H1 (cell line): ENCODE measurements around the gene CRTC1. TPM values are rescaled to one million over a fixed set of nuclear protein-coding genes. Genes with fewer than 3 reads are reported as not detected.
A peak's percentile ranks its signal among the peaks of the same experiment; 100 is the strongest.

Experiments
- CTCF ChIA-PET: fragments of 300-600 bp; sonication (Branson Sonifier 250); formaldehyde crosslinking; loops from one replicate; lab custom pipeline; 2021; ENCODE audit not compliant: partially characterized antibody; lab: Charles Lee
- POLR2A ChIA-PET: fragments of 300-600 bp; sonication (Branson Sonifier 250); formaldehyde crosslinking; loops from one replicate; lab custom pipeline; 2021; ENCODE audit warnings: inconsistent platforms; ENCODE audit not compliant: partially characterized antibody; lab: Charles Lee
- DNase-seq, 2 experiments: peaks; one replicate each; pipeline versions ENCODE4 v3.0.0 to v3.0.0-alpha.2; 2010 to 2022; ENCODE audit warnings: low spot score in 2 of 2, low read depth in 1 of 2, mixed read lengths in 1 of 2
- FAIRE-seq: peaks from 2 replicates; lab custom pipeline; 2011; peaks lifted over from hg19 to GRCh38; lab: Jason Lieb, UNC
- H2AFZ ChIP-seq: 2 replicates; pipeline ENCODE4 v1.8.1; 2012; ENCODE audit warnings: low read length, inconsistent platforms
- H2AK5ac ChIP-seq: 2 replicates; pipeline ENCODE4 v1.6.1; 2013; ENCODE audit warnings: low read depth, low read length
- H2BK120ac ChIP-seq: replicated peaks from 2 replicates; pipeline ENCODE3; 2013; ENCODE audit warnings: low read depth, low read length, inconsistent platforms
- H2BK12ac ChIP-seq: 2 replicates; pipeline ENCODE4 v1.6.1; 2013; ENCODE audit warnings: low read depth, low read length
- H2BK15ac ChIP-seq: 2 replicates; pipeline ENCODE4 v1.6.1; 2013; ENCODE audit warnings: low read length
- H2BK20ac ChIP-seq: 2 replicates; pipeline ENCODE4 v1.6.1; 2013; ENCODE audit warnings: low read length
- H2BK5ac ChIP-seq: 2 replicates; pipeline ENCODE4 v1.6.1; 2013; ENCODE audit warnings: low read depth, low read length
- H3K14ac ChIP-seq: 2 replicates; pipeline ENCODE4 v1.6.1; 2013; ENCODE audit warnings: inconsistent platforms; ENCODE audit not compliant: insufficient read length
- H3K18ac ChIP-seq: 2 replicates; pipeline ENCODE4 v1.6.1; 2013; ENCODE audit warnings: low read length; ENCODE audit errors: extremely low read depth
- H3K23ac ChIP-seq: 2 replicates; pipeline ENCODE4 v1.6.1; 2013; ENCODE audit warnings: inconsistent platforms; ENCODE audit not compliant: insufficient read length
- H3K23me2 ChIP-seq: 2 replicates; pipeline ENCODE4 v1.6.1; 2013; ENCODE audit warnings: low read depth, low read length
- H3K27ac ChIP-seq: 2 replicates; pipeline ENCODE4 v1.6.1; 2011; ENCODE audit warnings: low read depth, low read length, inconsistent platforms
- H3K27me3 ChIP-seq, 4 experiments: replicated peaks in 1 of 4; 1 replicate in 1 of 4; 2 replicates in 3 of 4; pipeline versions ENCODE4 v1.6.1 to v1.8.1; 2011 to 2013; ENCODE audit warnings: low read length in 3 of 4, mild to moderate bottlenecking in 3 of 4, inconsistent platforms in 2 of 4, mixed read lengths in 2 of 4, moderate library complexity in 1 of 4; ENCODE audit not compliant: control insufficient read depth in 3 of 4, insufficient read depth in 3 of 4; ENCODE audit errors: extremely low read depth in 1 of 4
- H3K36me3 ChIP-seq, 4 experiments: 2 replicates each; pipeline versions ENCODE4 v1.6.1 to v1.8.1; 2011 to 2013; ENCODE audit warnings: mild to moderate bottlenecking in 4 of 4, low read length in 3 of 4, moderate library complexity in 2 of 4, control low read depth in 1 of 4, inconsistent platforms in 1 of 4; ENCODE audit not compliant: insufficient read depth in 4 of 4, control insufficient read depth in 2 of 4
- H3K4ac ChIP-seq: replicated peaks from 2 replicates; pipeline ENCODE3; 2013; ENCODE audit warnings: low read length, low read depth, mixed read lengths, inconsistent platforms; ENCODE audit not compliant: insufficient read length
- H3K4me1 ChIP-seq, 4 experiments: replicated peaks in 1 of 4; 1 replicate in 1 of 4; 2 replicates in 3 of 4; pipeline versions ENCODE4 v1.6.1 to v1.8.1; 2011 to 2013; ENCODE audit warnings: low read length in 3 of 4, inconsistent platforms in 2 of 4, mixed read lengths in 1 of 4; ENCODE audit not compliant: insufficient read depth in 4 of 4, control insufficient read depth in 3 of 4
- H3K4me2 ChIP-seq, 2 experiments: 2 replicates each; pipeline versions ENCODE4 v1.6.1 to v1.8.1; 2011 to 2013; ENCODE audit warnings: low read depth in 2 of 2, low read length in 2 of 2, control low read depth in 1 of 2, inconsistent platforms in 1 of 2, mild to moderate bottlenecking in 1 of 2; ENCODE audit not compliant: insufficient read depth in 1 of 2
- H3K4me3 ChIP-seq, 4 experiments: fragments of 200-600, 300-600 bp in 1 of 4; sonication (generic), shearing (Covaris generic), sonication (Bioruptor Twin) in 1 of 4; 2 replicates each; pipeline versions ENCODE4 v1.5.1 to v1.8.1; 2011 to 2016; ENCODE audit warnings: low read length in 4 of 4, low read depth in 3 of 4, control low read depth in 2 of 4, inconsistent platforms in 2 of 4, mild to moderate bottlenecking in 2 of 4, mixed read lengths in 1 of 4, moderate library complexity in 1 of 4; ENCODE audit not compliant: insufficient read depth in 2 of 4; ENCODE audit errors: extremely low read depth in 1 of 4
- H3K56ac ChIP-seq: replicated peaks from 2 replicates; pipeline ENCODE3; 2013; ENCODE audit warnings: low read depth, mild to moderate bottlenecking, mixed read lengths, low read length, inconsistent platforms; ENCODE audit not compliant: insufficient read length
- H3K79me1 ChIP-seq: 2 replicates; pipeline ENCODE4 v1.6.1; 2013; ENCODE audit warnings: low read depth, low read length, control low read depth
- H3K79me2 ChIP-seq, 2 experiments: 2 replicates each; pipeline versions ENCODE4 v1.6.1 to v1.8.1; 2012 to 2013; ENCODE audit warnings: low read length in 2 of 2, mild to moderate bottlenecking in 2 of 2, inconsistent platforms in 1 of 2; ENCODE audit not compliant: insufficient read depth in 2 of 2, control insufficient read depth in 1 of 2
- H3K9ac ChIP-seq, 4 experiments: replicated peaks in 1 of 4; 1 replicate in 1 of 4; 2 replicates in 3 of 4; pipeline versions ENCODE4 v1.6.1 to v1.8.1; 2011 to 2013; ENCODE audit warnings: low read depth in 3 of 4, low read length in 3 of 4, control low read depth in 2 of 4, mild to moderate bottlenecking in 2 of 4, moderate library complexity in 2 of 4, inconsistent platforms in 1 of 4; ENCODE audit errors: extremely low read depth in 1 of 4
- H3K9me3 ChIP-seq, 2 experiments: 2 replicates each; pipeline versions ENCODE4 v1.6.1 to v1.8.1; 2012 to 2013; ENCODE audit warnings: mild to moderate bottlenecking in 2 of 2, moderate library complexity in 2 of 2, control low read depth in 1 of 2, inconsistent platforms in 1 of 2, low read depth in 1 of 2, low read length in 1 of 2, mixed read lengths in 1 of 2; ENCODE audit not compliant: insufficient read depth in 2 of 2
- H4K20me1 ChIP-seq, 2 experiments: replicated peaks in 1 of 2; 2 replicates each; pipeline versions ENCODE3 to v1.8.1; 2011 to 2013; ENCODE audit warnings: inconsistent platforms in 2 of 2, low read length in 2 of 2, mild to moderate bottlenecking in 1 of 2; ENCODE audit not compliant: insufficient read depth in 2 of 2, control insufficient read depth in 1 of 2
- H4K5ac ChIP-seq: 2 replicates; pipeline ENCODE4 v1.6.1; 2013; ENCODE audit warnings: low read length, low read depth, mixed read lengths, inconsistent platforms; ENCODE audit not compliant: insufficient read length
- H4K8ac ChIP-seq: 2 replicates; pipeline ENCODE4 v1.8.0; 2013; ENCODE audit warnings: mild to moderate bottlenecking, moderate library complexity, low read length, inconsistent platforms; ENCODE audit not compliant: insufficient read depth; ENCODE audit errors: extremely low read depth
- H4K91ac ChIP-seq: replicated peaks from 2 replicates; pipeline ENCODE3; 2013; ENCODE audit warnings: low read length, mixed read lengths, inconsistent platforms; ENCODE audit not compliant: insufficient read length
- HDAC2 ChIP-seq, 2 experiments: fragments of 300-600 bp in 1 of 2; sonication (generic) in 1 of 2; IDR thresholded peaks; 2 replicates each; pipeline ENCODE4 v1.6.1; 2011 to 2012; ENCODE audit warnings: low read depth in 2 of 2, low read length in 2 of 2, mild to moderate bottlenecking in 2 of 2, moderate library complexity in 2 of 2, borderline replicate concordance in 1 of 2, inconsistent platforms in 1 of 2
- KDM1A ChIP-seq: fragments of 200-600, 300-600 bp; sonication (generic); IDR thresholded peaks from 2 replicates; pipeline ENCODE4 v1.7.1; 2016; ENCODE audit warnings: mild to moderate bottlenecking, low read length, borderline replicate concordance
- POLR2A ChIP-seq, 2 experiments: IDR thresholded peaks; 1 replicate in 1 of 2; 2 replicates in 1 of 2; pipeline ENCODE4 v1.6.1; 2011; ENCODE audit warnings: low read depth in 2 of 2, low read length in 2 of 2, mild to moderate bottlenecking in 2 of 2; ENCODE audit errors: control extremely low read depth in 1 of 2
- POLR2AphosphoS5 ChIP-seq: IDR thresholded peaks from 2 replicates; pipeline ENCODE4 v1.6.1; 2011; ENCODE audit warnings: low read depth, low read length
- RFX5 ChIP-seq: IDR thresholded peaks from 2 replicates; pipeline ENCODE4 v1.6.1; 2011; ENCODE audit warnings: low read depth, low read length, improper control_type of control experiment, borderline replicate concordance
- TCF12 ChIP-seq: IDR thresholded peaks from 2 replicates; pipeline ENCODE4 v1.6.1; 2011; ENCODE audit warnings: low read depth, mild to moderate bottlenecking, low read length
- TEAD4 ChIP-seq: IDR thresholded peaks from 2 replicates; pipeline ENCODE4 v1.6.1; 2012; ENCODE audit warnings: low read depth, low read length, inconsistent platforms, mixed read lengths
- WGBS, 2 experiments: shearing (Covaris generic) in 1 of 2; methylation state at CpG; one replicate each; pipeline versions ENCODE4 v1.1.6 to v1.1.7; 2013 to 2015; ENCODE audit warnings: low lambda C conversion rate in 2 of 2, mixed read lengths in 2 of 2, inconsistent platforms in 1 of 2, low coverage in 1 of 2, missing lambda C conversion rate in 1 of 2; ENCODE audit not compliant: insufficient replicate concordance in 2 of 2, insufficient coverage in 1 of 2, insufficient read length in 1 of 2; ENCODE audit errors: extremely low coverage in 1 of 2, missing lambda C conversion rate in 1 of 2; 5-methylcytosine and 5-hydroxymethylcytosine counted together
- polyA plus RNA-seq, 7 experiments: library from polyadenylated mRNA; depleted of rRNA in 3 of 7; stranded (reverse) in 5 of 7; unstranded in 2 of 7; fragments of >200 nt in 5 of 7; fragments of 200-250 nt in 2 of 7; gene quantifications; 1 replicate in 5 of 7; 2 replicates in 1 of 7; 4 replicates in 1 of 7; pipeline versions ENCODE4 v1.2.1 to v1.2.3, GENCODE V29; 2011 to 2013; ENCODE audit warnings: missing spikeins in 2 of 7, mixed read lengths in 2 of 7
- total RNA-seq: library from RNA; stranded (reverse); fragmentation: NEBNext Ultra II Directional; extraction: Animal tissue kit (Norgen Biotek cat#: 25700); gene quantifications from 2 replicates; pipeline ENCODE4 v1.2.1, GENCODE V29; 2021
- TF ChIP-seq, protein P1 (sequence below): IDR thresholded peaks from 2 replicates; pipeline ENCODE4 v1.6.1; 2012; ENCODE audit warnings: low read length, inconsistent platforms

The CRTC1 gene
- total and polyA plus RNA-seq, 2 of the 8 experiments (the other 6 are each of a cell fraction or from before 2014, with no cell fraction given) = 2.9 to 8.5 TPM

DNA sequence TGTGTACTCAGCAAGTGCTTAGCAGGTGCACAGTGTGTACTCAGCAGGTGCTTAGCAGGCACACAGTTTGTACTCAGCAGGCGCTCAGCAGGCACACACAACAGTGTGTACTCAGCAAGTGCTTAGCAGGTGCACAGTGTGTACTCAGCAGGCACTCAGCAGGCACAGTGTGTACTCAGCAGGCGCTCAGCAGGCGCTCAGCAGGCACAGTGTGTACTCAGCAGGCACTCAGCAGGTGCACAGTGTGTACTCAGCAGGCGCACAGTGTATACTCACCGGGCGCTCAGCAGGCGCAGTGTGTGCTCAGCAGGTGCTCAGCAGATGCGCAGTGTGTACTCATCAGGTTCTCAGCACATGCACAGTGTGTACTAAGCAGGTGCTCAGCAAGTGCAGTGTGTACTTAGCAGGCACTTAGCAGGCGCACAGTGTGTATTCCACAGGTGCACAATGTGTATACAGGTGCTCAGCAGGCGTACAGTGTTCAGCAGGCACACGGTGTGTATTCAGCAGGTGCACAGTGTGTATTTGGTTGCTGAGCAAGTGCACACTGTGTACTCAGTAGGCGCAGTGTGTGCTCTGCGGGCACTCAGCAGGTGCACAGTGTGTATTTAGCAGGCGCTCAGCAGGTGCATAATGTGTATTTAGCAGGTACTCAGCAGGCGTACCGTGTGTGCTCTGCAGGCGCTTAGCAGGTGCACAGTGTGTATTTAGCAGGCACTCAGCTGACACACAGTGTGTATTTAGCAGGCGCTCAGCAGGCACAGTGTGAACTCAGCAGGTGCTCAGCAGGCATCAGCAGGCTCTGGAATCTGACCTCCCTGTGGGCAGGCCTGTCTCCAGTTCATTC, 15.1 kb downstream of the CRTC1 start:
- Histone ChIP-seq H3K4me1 (peaks cover 0 to 17% (median 7%) of the 10 kb centered on the region in 4 experiments; a peak in 4 of 7 replicates), H3K4me2 (no peak overlapping the region), H3K56ac (no peak overlapping the region), H3K27me3 (no peaks in the 10 kb centered on the region), H2AFZ (no peak overlapping the region), H3K14ac (no peak overlapping the region), H3K9ac (no peak overlapping the region; a peak in 1 of 7 replicates), H4K91ac (no peak overlapping the region), H4K20me1 (peaks cover 19 to 41% of the 10 kb centered on the region in 2 experiments), H3K18ac (no peak overlapping the region), H2AK5ac (0 out of 2 replicates have a peak overlapping the region, but pooled peaks have one; percentile 90), H3K23ac (no peak overlapping the region), H2BK120ac (no peak overlapping the region), H3K23me2 (peaks cover 3% of the 10 kb centered on the region; the same call in 1 of the 2 replicates), H3K4me3 (no peak overlapping the region), H4K8ac (no peak overlapping the region), H2BK12ac (no peak overlapping the region), H3K79me1 (peaks cover 18% of the 10 kb centered on the region), H3K36me3 (no peaks in the 10 kb centered on the region), H2BK15ac (no peak overlapping the region), H2BK20ac (no peak overlapping the region; the same call in 1 of the 2 replicates), H2BK5ac (no peak overlapping the region; the same call in 1 of the 2 replicates), H3K9me3 (no peaks in the 10 kb centered on the region), H4K5ac (no peak overlapping the region), H3K4ac (no peak overlapping the region), H3K79me2 (peaks cover 0 to 15% of the 10 kb centered on the region in 2 experiments; a peak in 2 of 4 replicates), H3K27ac (no peak overlapping the region)
- WGBS, 2 experiments = 87% methylated on average over 18 of the region's 18 CpGs; no CpG with 5 or more reads in 1 of the 2 experiments
- no peak for FAIRE-seq
- TF ChIP-seq RFX5 (0 out of 2 replicates have a peak, but pooled peaks have one; percentile 27), POLR2A (IDR thresholded peaks at IDR 0.05; ENCODE audit: control extremely low read depth in 1 of 2, low read depth in 2 of 2, low read length in 2 of 2) (peak in 1 of 2 experiments; percentile 29; a peak in 1 of 3 replicates), KDM1A (peak; percentile 1; the same call in 1 of the 2 replicates), HDAC2 (IDR thresholded peaks at IDR 0.05; ENCODE audit: borderline replicate concordance in 1 of 2, low read depth in 2 of 2, low read length in 2 of 2) (0 out of 4 replicates have a peak, but pooled peaks of 1 of the 2 experiments have one; percentile 22), TEAD4 (peak; percentile 37; the same call in 1 of the 2 replicates), POLR2AphosphoS5 (no peak), TCF12 (no peak)
- TF ChIP-seq, protein P1, sequence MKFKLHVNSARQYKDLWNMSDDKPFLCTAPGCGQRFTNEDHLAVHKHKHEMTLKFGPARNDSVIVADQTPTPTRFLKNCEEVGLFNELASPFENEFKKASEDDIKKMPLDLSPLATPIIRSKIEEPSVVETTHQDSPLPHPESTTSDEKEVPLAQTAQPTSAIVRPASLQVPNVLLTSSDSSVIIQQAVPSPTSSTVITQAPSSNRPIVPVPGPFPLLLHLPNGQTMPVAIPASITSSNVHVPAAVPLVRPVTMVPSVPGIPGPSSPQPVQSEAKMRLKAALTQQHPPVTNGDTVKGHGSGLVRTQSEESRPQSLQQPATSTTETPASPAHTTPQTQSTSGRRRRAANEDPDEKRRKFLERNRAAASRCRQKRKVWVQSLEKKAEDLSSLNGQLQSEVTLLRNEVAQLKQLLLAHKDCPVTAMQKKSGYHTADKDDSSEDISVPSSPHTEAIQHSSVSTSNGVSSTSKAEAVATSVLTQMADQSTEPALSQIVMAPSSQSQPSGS = no peak
- no peak for DNase-seq
- ChIA-PET POLR2A (interaction anchor here (0.7 kb wide), 1 partner anchor 55 kb away, joined by 3 read pairs; no protein-coding TSS in a partner anchor), CTCF (no interaction called here)
